ENCODE measurements around the gene F12.
A peak's percentile ranks its signal among the peaks of the same experiment; 100 is the strongest.

F12 gene

GRCh38 chr5:177410575-177410974, 1.2 kb upstream of the F12 start:
- no peak for DNase-seq

GRCh38 chr5:177405805-177406204, 3.6 kb downstream of the F12 start:
- no peak for DNase-seq

GRCh38 chr5:177405312-177405711, 4.1 kb downstream of the F12 start:
- DNase-seq = no peak

GRCh38 chr5:177404641-177405179, 4.7 kb downstream of the F12 start:
- DNase-seq = no peak

- DNase-seq = peak; percentile 89
Measured at GRCh38 chr5:177403792-177404640, 5.3 kb downstream of the F12 start.

- DNase-seq = peak; percentile 66
Measured at GRCh38 chr5:177403102-177403791, 6.1 kb downstream of the F12 start.

GRCh38 chr5:177402271-177403043, 6.9 kb downstream of the F12 start:
- DNase-seq = peak; percentile 84

- DNase-seq = peak; percentile 31
Measured at GRCh38 chr5:177399997-177400868, 9.1 kb downstream of the F12 start, which contains the start of gene PFN3. Gene PFN3, minus strand, starts transcription at chr5:177400661. Its CDS starts 85 bp downstream, at chr5:177400576.

GRCh38 chr5:177397875-177398390, 11.4 kb downstream of the F12 start:
- no peak for DNase-seq

GRCh38 chr5:177396807-177397206, 12.6 kb downstream of the F12 start:
- no peak for DNase-seq

- DNase-seq = no peak
Measured at GRCh38 chr5:177396078-177396477, 13.3 kb downstream of the F12 start.

GRCh38 chr5:177393990-177394389, 15.4 kb downstream of the F12 start:
- no peak for DNase-seq

- no peak for DNase-seq
Measured at GRCh38 chr5:177393206-177393765, 16.1 kb downstream of the F12 start.

GRCh38 chr5:177392765-177393164, 16.6 kb downstream of the F12 start:
- no peak for DNase-seq

GRCh38 chr5:177390363-177391300, 18.7 kb downstream of the F12 start:
- peak; percentile 92 for DNase-seq

- peak; percentile 66 for DNase-seq
Measured at GRCh38 chr5:177389241-177390169, 19.9 kb downstream of the F12 start.

- no peak for DNase-seq
Measured at GRCh38 chr5:177388521-177389052, 20.8 kb downstream of the F12 start.

- no peak for DNase-seq
Measured at GRCh38 chr5:177387405-177387804, 22.0 kb downstream of the F12 start.

GRCh38 chr5:177386542-177386941, 22.8 kb downstream of the F12 start:
- no peak for DNase-seq
